Mammary epithelial cell (primary cell): ENCODE results near the gene ALDH1B1.

ENCODE experiments used
- EZH2 ChIP-seq: IDR thresholded peaks from 2 replicates; pipeline ENCODE4 v1.6.1; 2012; ENCODE audit warnings: low read length, inconsistent platforms, borderline replicate concordance
- TF ChIP-seq, protein P1 (sequence below), 2 donors: IDR thresholded peaks in 1 of 2; conservative IDR thresholded peaks in 1 of 2; 2 replicates each; pipeline ENCODE4 v1.5.1; 2011 to 2012; ENCODE audit warnings: inconsistent platforms in 2 of 2, low read length in 2 of 2, mild to moderate bottlenecking in 2 of 2, control low read depth in 1 of 2, low read depth in 1 of 2; ENCODE audit not compliant: insufficient read depth in 1 of 2; ENCODE audit errors: extremely low read depth in 1 of 2

DNA sequence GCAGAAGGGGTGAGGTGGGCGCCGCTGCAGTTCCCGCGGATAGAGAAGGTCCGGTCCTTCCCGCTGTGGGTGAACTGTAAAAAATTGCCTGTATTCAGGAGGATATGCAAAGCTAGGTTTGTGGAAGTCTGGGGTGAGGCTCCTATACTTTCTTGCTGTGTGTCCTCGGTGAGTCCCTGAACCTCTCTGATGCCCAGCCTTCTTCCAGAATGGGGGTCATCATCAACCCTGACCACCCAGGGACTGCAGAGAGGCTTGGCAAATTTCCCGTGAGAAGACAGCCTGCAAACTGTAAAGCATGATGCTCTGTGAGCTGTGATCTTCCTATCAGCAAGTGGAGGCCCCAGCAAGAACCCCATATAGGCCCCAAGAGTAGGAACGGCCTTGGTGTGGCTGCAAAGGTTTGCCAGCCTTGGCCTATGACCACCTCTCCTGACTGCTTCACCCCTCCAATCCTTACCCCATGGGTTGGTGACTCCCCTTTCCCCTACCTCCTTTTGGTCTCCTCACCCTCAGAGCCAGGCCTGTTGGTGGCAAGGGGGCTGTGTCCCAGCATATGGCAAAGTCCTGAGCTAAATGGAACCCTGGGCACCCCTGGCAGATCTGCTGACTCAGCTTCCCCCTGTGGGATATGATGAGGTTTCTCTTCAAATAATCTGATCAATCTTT, 760 bp downstream of the ALDH1B1 start:
- TF ChIP-seq, protein P1, sequence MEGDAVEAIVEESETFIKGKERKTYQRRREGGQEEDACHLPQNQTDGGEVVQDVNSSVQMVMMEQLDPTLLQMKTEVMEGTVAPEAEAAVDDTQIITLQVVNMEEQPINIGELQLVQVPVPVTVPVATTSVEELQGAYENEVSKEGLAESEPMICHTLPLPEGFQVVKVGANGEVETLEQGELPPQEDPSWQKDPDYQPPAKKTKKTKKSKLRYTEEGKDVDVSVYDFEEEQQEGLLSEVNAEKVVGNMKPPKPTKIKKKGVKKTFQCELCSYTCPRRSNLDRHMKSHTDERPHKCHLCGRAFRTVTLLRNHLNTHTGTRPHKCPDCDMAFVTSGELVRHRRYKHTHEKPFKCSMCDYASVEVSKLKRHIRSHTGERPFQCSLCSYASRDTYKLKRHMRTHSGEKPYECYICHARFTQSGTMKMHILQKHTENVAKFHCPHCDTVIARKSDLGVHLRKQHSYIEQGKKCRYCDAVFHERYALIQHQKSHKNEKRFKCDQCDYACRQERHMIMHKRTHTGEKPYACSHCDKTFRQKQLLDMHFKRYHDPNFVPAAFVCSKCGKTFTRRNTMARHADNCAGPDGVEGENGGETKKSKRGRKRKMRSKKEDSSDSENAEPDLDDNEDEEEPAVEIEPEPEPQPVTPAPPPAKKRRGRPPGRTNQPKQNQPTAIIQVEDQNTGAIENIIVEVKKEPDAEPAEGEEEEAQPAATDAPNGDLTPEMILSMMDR (conservative IDR thresholded peaks at IDR 0.05 in 1 of 2, IDR thresholded peaks at IDR 0.05 in 1 of 2; ENCODE audit: extremely low read depth in 1 of 2, insufficient read depth in 1 of 2, low read depth in 1 of 2, low read length in 2 of 2): no peak
- no peak for TF ChIP-seq EZH2
